ENCODE measurements around the gene NPRL2.

Gene NPRL2

GRCh38 chr3:50374363-50375257 lies 24.0 kb upstream of the NPRL2 start:
- ChIA-PET CTCF (no interaction called here), POLR2A (no interaction called here)
- DNase-seq (ENCODE audit: extremely low spot score): no peak

GRCh38 chr3:50373146-50374051 lies 22.8 kb upstream of the NPRL2 start:
- POLR2A ChIA-PET: no interaction called here
- no peak for TF ChIP-seq CTCF (IDR thresholded peaks at IDR 0.05; ENCODE audit: control extremely low read depth, extremely low read depth, low read depth, missing control alignments)
- DNase-seq (ENCODE audit: extremely low spot score): no peak
- CTCF ChIA-PET: no interaction called here

More at GRCh38 chr3:50374363-50375257, 24.0 kb upstream of the NPRL2 start:
- TF ChIP-seq CTCF (IDR thresholded peaks at IDR 0.05; ENCODE audit: control extremely low read depth, extremely low read depth, low read depth, missing control alignments): no peak

GRCh38 chr3:50372349-50372748 lies 21.8 kb upstream of the NPRL2 start:
- CTCF ChIA-PET: no interaction called here
- POLR2A ChIA-PET: no interaction called here
- DNase-seq (ENCODE audit: extremely low spot score): no peak

GRCh38 chr3:50371133-50371685 lies 20.6 kb upstream of the NPRL2 start:
- no peak for TF ChIP-seq CTCF (IDR thresholded peaks at IDR 0.05; ENCODE audit: control extremely low read depth, extremely low read depth, low read depth, missing control alignments)
- CTCF ChIA-PET: no interaction called here
- no peak for DNase-seq (ENCODE audit: extremely low spot score)
- POLR2A ChIA-PET: interaction anchor here (1.0 kb wide), 1 partner anchor 52 kb away, joined by 3 read pairs; no protein-coding TSS in a partner anchor

More at GRCh38 chr3:50372349-50372748, 21.8 kb upstream of the NPRL2 start:
- TF ChIP-seq CTCF (IDR thresholded peaks at IDR 0.05; ENCODE audit: control extremely low read depth, extremely low read depth, low read depth, missing control alignments): no peak

GRCh38 chr3:50370594-50370993 lies 20.0 kb upstream of the NPRL2 start:
- peak; percentile 0 for TF ChIP-seq CTCF (IDR thresholded peaks at IDR 0.05; ENCODE audit: control extremely low read depth, extremely low read depth, low read depth, missing control alignments)
- DNase-seq (ENCODE audit: extremely low spot score): no peak
- POLR2A ChIA-PET: interaction anchor here (1.0 kb wide), 1 partner anchor 53 kb away, joined by 3 read pairs; no protein-coding TSS in a partner anchor
- CTCF ChIA-PET: interaction anchor here (0.7 kb wide), 1 partner anchor 172 kb away, joined by 5 read pairs; no protein-coding TSS in a partner anchor

Data from GM10248 (cell line).